HG03196 (cell line): Measurements from ENCODE around the gene AGPAT1.
"Not testable (repeated sequence)": the region's sequence is repeated elsewhere in the genome, so short reads cannot be mapped to it uniquely, and the experiment has no call there.

Experiments
- ATAC-seq: cut with Tn5 transposase; IDR thresholded peaks from one replicate; pipeline ENCODE4 v1.9.1; 2021; ENCODE audit not compliant: unreplicated experiment

AGPAT1 gene

GRCh38 chr6:32187725-32188380 is 12.0 kb upstream of the AGPAT1 start:
- ATAC-seq, result not testable (repeated sequence)

- ATAC-seq, result no peak
Observed at GRCh38 chr6:32187009-32187709, 11.3 kb upstream of the AGPAT1 start.

- ATAC-seq, result not testable (repeated sequence)
Observed at GRCh38 chr6:32186151-32186840, 10.4 kb upstream of the AGPAT1 start.

- not testable (repeated sequence) for ATAC-seq
Observed at GRCh38 chr6:32185681-32186131, 9.8 kb upstream of the AGPAT1 start.

- no peak for ATAC-seq
Observed at GRCh38 chr6:32184084-32184640, 8.3 kb upstream of the AGPAT1 start, which contains the start of gene AGER. TSS of gene AGER (minus strand) at chr6:32184253. CDS start at chr6:32184222, 31 bp downstream.

- ATAC-seq, result no peak
Observed at GRCh38 chr6:32183483-32184083, 7.7 kb upstream of the AGPAT1 start.

GRCh38 chr6:32183030-32183429 is 7.1 kb upstream of the AGPAT1 start:
- no peak for ATAC-seq

GRCh38 chr6:32182555-32182981 is 6.7 kb upstream of the AGPAT1 start:
- no peak for ATAC-seq

GRCh38 chr6:32181915-32182529 is 6.1 kb upstream of the AGPAT1 start:
- ATAC-seq, result no peak

- no peak for ATAC-seq
Observed at GRCh38 chr6:32181148-32181702, 5.3 kb upstream of the AGPAT1 start.

GRCh38 chr6:32179766-32180405 is 4.0 kb upstream of the AGPAT1 start:
- ATAC-seq, result no peak

- ATAC-seq, result no peak
Observed at GRCh38 chr6:32178547-32179440, 2.9 kb upstream of the AGPAT1 start.

GRCh38 chr6:32177788-32178546 is 2.1 kb upstream of the AGPAT1 start, which contains the start of gene RNF5:
TSS of gene RNF5 (plus strand) at chr6:32178405. CDS start at chr6:32178512, 107 bp downstream.
- ATAC-seq, result peak; percentile 74

- peak; percentile 3 for ATAC-seq
Observed at GRCh38 chr6:32177183-32177787, 1.4 kb upstream of the AGPAT1 start.

GRCh38 chr6:32176476-32177182 is 745 bp upstream of the AGPAT1 start:
- no peak for ATAC-seq

GRCh38 chr6:32175322-32175710 is 568 bp downstream of the AGPAT1 start:
- no peak for ATAC-seq

- no peak for ATAC-seq
Observed at GRCh38 chr6:32174416-32174815, 1.5 kb downstream of the AGPAT1 start.
